ENCODE measurements around the gene TLE3.

GRCh38 chr15:70097321-70098152, at the start of gene TLE3:
- TF ChIP-seq POLR2A (IDR thresholded peaks at IDR 0.05), result peak; percentile 83 to 94
- TF ChIP-seq CTCF (IDR thresholded peaks at IDR 0.05), result peak; percentile 27 to 76 (median 56)
